ENCODE measurements around the gene PARVA. TPM values are rescaled to one million over a fixed set of nuclear protein-coding genes. Genes with fewer than 3 reads are reported as not detected.

Gene PARVA
- total RNA-seq, 1 experiment from 2014 or later = 18.1 TPM

DNA sequence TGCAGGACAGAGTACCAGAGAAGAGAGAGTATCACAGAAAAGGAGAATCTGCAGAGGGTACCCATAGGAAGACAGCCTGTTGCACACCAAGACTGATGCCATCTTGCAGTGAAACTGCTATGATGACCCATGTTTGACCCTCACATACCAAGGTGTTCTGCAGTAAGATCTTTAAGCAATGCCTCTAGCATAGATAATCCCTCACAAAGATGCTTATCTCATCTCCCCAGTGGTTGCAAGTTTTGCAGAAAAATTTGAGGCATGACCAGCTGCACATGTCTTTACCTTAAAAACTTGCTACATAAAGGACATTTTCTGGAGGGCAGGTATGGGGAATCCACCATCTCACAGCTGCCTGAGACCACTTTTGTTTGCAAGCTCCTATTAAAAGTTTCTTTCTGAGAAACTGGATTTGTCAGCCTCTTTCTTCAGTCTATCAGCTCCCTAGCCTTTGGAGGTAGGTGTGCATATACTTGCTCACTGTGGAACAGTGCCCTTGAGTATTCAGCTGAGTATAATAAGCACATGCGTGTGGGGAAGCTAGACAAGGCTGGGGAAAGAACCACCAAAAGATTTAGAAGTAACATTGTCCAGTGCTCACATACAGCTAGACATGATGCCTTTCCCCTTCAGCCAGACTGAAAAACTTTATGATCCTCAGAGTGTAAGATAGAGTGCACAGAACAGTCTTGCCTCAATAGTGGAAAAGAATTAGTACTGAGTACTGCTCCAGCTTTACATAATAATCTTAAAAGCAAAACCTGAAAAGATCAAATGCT, 196.5 kb downstream of the PARVA start:
- no peaks in the 10 kb centered on the region for H3K79me2 ChIP-seq (ENCODE audit: insufficient read depth, low read length)
- H2BK15ac ChIP-seq (ENCODE audit: low read depth, low read length) = no peak overlapping the region
- Mint-ChIP-seq H3K27me3 (ENCODE audit: low read depth) (peaks cover 3% of the 10 kb centered on the region), H3K9me3 (0 out of 5 replicates have a peak, but pooled peaks cover 0 to 4% of the 10 kb centered on the region in 2 experiments), H3K36me3 (ENCODE audit: insufficient read depth in 1 of 3, low read depth in 3 of 3) (no peaks in the 10 kb centered on the region), H3K4me1 (peaks cover 18 to 21% of the 10 kb centered on the region in 2 experiments), H3K4me3 (no peak overlapping the region), H3K27ac (no peak overlapping the region)
- no peak overlapping the region for H2AFZ ChIP-seq (ENCODE audit: low read length)
- no peak overlapping the region for H2BK120ac ChIP-seq (ENCODE audit: low read depth, low read length, poor library complexity, severe bottlenecking)
- H3K9ac ChIP-seq (ENCODE audit: extremely low read depth, insufficient read length, low read length) = no peak overlapping the region
- no peak overlapping the region for H4K8ac ChIP-seq (replicated peaks; ENCODE audit: insufficient read length, low read depth, low read length)
- H2BK12ac ChIP-seq (ENCODE audit: insufficient read length, low read depth, low read length) = no peak overlapping the region
- H3K18ac ChIP-seq (ENCODE audit: insufficient read length, low read depth, low read length) = no peak overlapping the region
- no peak overlapping the region for H3K56ac ChIP-seq (ENCODE audit: insufficient read length, low read depth, low read length)
- H3K9me3 ChIP-seq (ENCODE audit: control insufficient read depth, low read depth, low read length) = no peaks in the 10 kb centered on the region
- no peak overlapping the region for H4K91ac ChIP-seq (ENCODE audit: insufficient read length, low read depth, low read length)
- no peaks in the 10 kb centered on the region for H3K27me3 ChIP-seq (ENCODE audit: insufficient read depth, low read length)
- no peaks in the 10 kb centered on the region for H4K20me1 ChIP-seq (ENCODE audit: control insufficient read depth, insufficient read depth, insufficient read length)
- no peak overlapping the region for H3K23ac ChIP-seq (ENCODE audit: insufficient read length, low read depth, low read length)
- H2BK5ac ChIP-seq (ENCODE audit: insufficient read length, low read length) = no peak overlapping the region
- no peak overlapping the region for H3K27ac ChIP-seq (ENCODE audit: insufficient read length, low read depth, low read length)
- DNase-seq = no peak
- H3T11ph ChIP-seq (ENCODE audit: low read length) = no peak overlapping the region
- H4K5ac ChIP-seq (ENCODE audit: insufficient read length, low read depth, low read length) = no peak overlapping the region
- no peak overlapping the region for H3K14ac ChIP-seq (ENCODE audit: insufficient read depth, low read length)
- no CpG with 5 or more reads among the region's 1 CpG for whole genome bisulfite sequencing (ENCODE audit: extremely low coverage, insufficient read length, low lambda C conversion rate)
- no peak overlapping the region for H2AK5ac ChIP-seq (ENCODE audit: insufficient read length, low read length)
- no peaks in the 10 kb centered on the region for H3K79me1 ChIP-seq (ENCODE audit: insufficient read depth, low read depth, low read length, poor library complexity, severe bottlenecking)
- no peak overlapping the region for H3K4me2 ChIP-seq (ENCODE audit: insufficient read depth, insufficient read length, low read length)
- no peaks in the 10 kb centered on the region for H3K23me2 ChIP-seq (ENCODE audit: insufficient read length, low read depth, low read length, poor library complexity, severe bottlenecking)
- no peak overlapping the region for H3K4ac ChIP-seq (ENCODE audit: low read depth, low read length)
- H3K4me1 ChIP-seq (ENCODE audit: insufficient read depth, low read length) = no peaks in the 10 kb centered on the region
- TF ChIP-seq, protein P1, sequence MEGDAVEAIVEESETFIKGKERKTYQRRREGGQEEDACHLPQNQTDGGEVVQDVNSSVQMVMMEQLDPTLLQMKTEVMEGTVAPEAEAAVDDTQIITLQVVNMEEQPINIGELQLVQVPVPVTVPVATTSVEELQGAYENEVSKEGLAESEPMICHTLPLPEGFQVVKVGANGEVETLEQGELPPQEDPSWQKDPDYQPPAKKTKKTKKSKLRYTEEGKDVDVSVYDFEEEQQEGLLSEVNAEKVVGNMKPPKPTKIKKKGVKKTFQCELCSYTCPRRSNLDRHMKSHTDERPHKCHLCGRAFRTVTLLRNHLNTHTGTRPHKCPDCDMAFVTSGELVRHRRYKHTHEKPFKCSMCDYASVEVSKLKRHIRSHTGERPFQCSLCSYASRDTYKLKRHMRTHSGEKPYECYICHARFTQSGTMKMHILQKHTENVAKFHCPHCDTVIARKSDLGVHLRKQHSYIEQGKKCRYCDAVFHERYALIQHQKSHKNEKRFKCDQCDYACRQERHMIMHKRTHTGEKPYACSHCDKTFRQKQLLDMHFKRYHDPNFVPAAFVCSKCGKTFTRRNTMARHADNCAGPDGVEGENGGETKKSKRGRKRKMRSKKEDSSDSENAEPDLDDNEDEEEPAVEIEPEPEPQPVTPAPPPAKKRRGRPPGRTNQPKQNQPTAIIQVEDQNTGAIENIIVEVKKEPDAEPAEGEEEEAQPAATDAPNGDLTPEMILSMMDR (conservative IDR thresholded peaks at IDR 0.05) = no peak
- H2BK20ac ChIP-seq (ENCODE audit: low read depth, low read length, poor library complexity, severe bottlenecking) = no peak overlapping the region
